HCT116 (cell line): ENCODE results near the gene THPO. TPM values are rescaled to one million over a fixed set of nuclear protein-coding genes. Genes with fewer than 3 reads are reported as not detected.

ENCODE experiments used
- ATAC-seq: fragments of 200-7000 bp; cut with Tn5 transposase; 2 replicates; pipeline ENCODE4 v1.9.1; 2020; ENCODE audit warnings: mild to moderate bottlenecking, moderate library complexity
- BruUV-seq: library from RNA; stranded (reverse); fragments of 400-500 nt; replicated peaks from 2 replicates; lab custom pipeline; 2021; lab: Mats Ljungman, UMichigan
- CTCF ChIA-PET: fragments of 300-600 bp; sonication (Branson Sonifier 250); formaldehyde crosslinking; loops from one replicate; lab custom pipeline; 2021; ENCODE audit warnings: antibody characterized with exemption; lab: Charles Lee
- POLR2A ChIA-PET: fragments of 300-600, 350-600 bp; sonication (Branson Sonifier 250); formaldehyde crosslinking; loops from one replicate; lab custom pipeline; 2021; ENCODE audit warnings: antibody characterized with exemption; lab: Charles Lee
- RAD21 ChIA-PET, 2 experiments: fragments of 300-600 bp; sonication (Branson Sonifier 250); formaldehyde crosslinking; loops; one replicate each; lab custom pipeline; 2023; ENCODE audit warnings: low total read pairs in 2 of 2; ENCODE audit not compliant: uncharacterized antibody in 2 of 2, unreplicated experiment in 2 of 2, low non-redundant PET in 1 of 2; lab: Charles Lee
- DNase-seq: peaks from one replicate; pipeline ENCODE4 v3.0.0-alpha.2; 2010; ENCODE audit warnings: low read depth, low spot score
- H2AFZ ChIP-seq: fragments of 200-600 bp; shearing (Covaris generic), sonication (generic); 2 replicates; pipeline ENCODE4 v1.6.1; 2017; ENCODE audit warnings: low read depth, mixed run types, mixed read lengths, antibody characterized with exemption, low read length; ENCODE audit not compliant: poor library complexity, severe bottlenecking
- H3K27ac ChIP-seq: 2 replicates; pipeline ENCODE4 v1.5.1; 2012; ENCODE audit warnings: low read depth, low read length
- H3K27me3 ChIP-seq: fragments of 200-600 bp; sonication (generic); 2 replicates; pipeline ENCODE4 v1.6.1; 2016; ENCODE audit warnings: mixed run types, low read length, mixed read lengths; ENCODE audit not compliant: insufficient read depth
- H3K36me3 ChIP-seq, 2 experiments: fragments of 200-500 bp in 1 of 2; fragments of 200-600 bp in 1 of 2; sonication (Bioruptor generic) in 1 of 2; sonication (generic) in 1 of 2; 2 replicates each; pipeline versions ENCODE4 v1.5.1 to v1.6.1; 2014 to 2016; ENCODE audit warnings: low read length in 2 of 2, inconsistent platforms in 1 of 2, mixed read lengths in 1 of 2, mixed run types in 1 of 2; ENCODE audit not compliant: insufficient read depth in 2 of 2, control insufficient read depth in 1 of 2
- H3K4me1 ChIP-seq, 2 experiments: fragments of 200-600 bp in 1 of 2; sonication (generic) in 1 of 2; 2 replicates each; pipeline versions ENCODE4 v1.5.1 to v1.6.1; 2012 to 2017; ENCODE audit warnings: low read length in 2 of 2, inconsistent platforms in 1 of 2, mild to moderate bottlenecking in 1 of 2, mixed read lengths in 1 of 2, mixed run types in 1 of 2, moderate library complexity in 1 of 2; ENCODE audit not compliant: insufficient read depth in 2 of 2, control insufficient read depth in 1 of 2
- H3K4me2 ChIP-seq: fragments of 200-600 bp; sonication (generic); 2 replicates; pipeline ENCODE4 v1.6.1; 2017; ENCODE audit warnings: mixed run types, low read length, mixed read lengths
- H3K4me3 ChIP-seq, 2 experiments: fragments of 200-600 bp in 1 of 2; sonication (generic) in 1 of 2; replicated peaks in 1 of 2; 2 replicates each; pipeline ENCODE4 v1.5.1; 2011 to 2016; ENCODE audit warnings: low read length in 2 of 2, control low read depth in 1 of 2, low read depth in 1 of 2, mild to moderate bottlenecking in 1 of 2, mixed read lengths in 1 of 2, mixed run types in 1 of 2
- H3K79me2 ChIP-seq: fragments of 200-600 bp; sonication (generic); 2 replicates; pipeline ENCODE4 v1.6.1; 2017; ENCODE audit warnings: mild to moderate bottlenecking, mixed run types, low read length, moderate library complexity, mixed read lengths; ENCODE audit not compliant: insufficient read depth
- H3K9ac ChIP-seq: fragments of 200-600 bp; sonication (generic); 2 replicates; pipeline ENCODE4 v1.6.1; 2016; ENCODE audit warnings: low read length, mixed read lengths
- H3K9me2 ChIP-seq: fragments of 200-600 bp; sonication (generic), shearing (Covaris generic); 2 replicates; pipeline ENCODE4 v1.6.1; 2017; ENCODE audit warnings: mixed run types, mild to moderate bottlenecking, moderate library complexity; ENCODE audit not compliant: insufficient read depth
- H3K9me3 ChIP-seq, 2 experiments: fragments of 200-500 bp in 1 of 2; fragments of 200-600 bp in 1 of 2; sonication (Bioruptor generic) in 1 of 2; sonication (generic) in 1 of 2; 2 replicates each; pipeline ENCODE4 v1.6.1; 2014 to 2017; ENCODE audit warnings: low read length in 2 of 2, mixed read lengths in 2 of 2, inconsistent platforms in 1 of 2, low read depth in 1 of 2, mild to moderate bottlenecking in 1 of 2, mixed run types in 1 of 2, moderate library complexity in 1 of 2; ENCODE audit not compliant: control insufficient read depth in 1 of 2, insufficient read depth in 1 of 2
- H4K20me1 ChIP-seq: fragments of 200-600 bp; sonication (generic), shearing (Covaris generic); 2 replicates; pipeline ENCODE4 v1.6.1; 2017; ENCODE audit warnings: mixed run types, mild to moderate bottlenecking, moderate library complexity; ENCODE audit not compliant: insufficient read depth
- CBX3 ChIP-seq: IDR thresholded peaks from 2 replicates; pipeline ENCODE4 v1.6.1; 2012; ENCODE audit warnings: low read depth
- CEBPB ChIP-seq: IDR thresholded peaks from 2 replicates; pipeline ENCODE4 v1.6.1; 2012; ENCODE audit warnings: low read depth
- EGR1 ChIP-seq: IDR thresholded peaks from 2 replicates; pipeline ENCODE4 v1.6.1; 2012; ENCODE audit warnings: low read depth
- ELF1 ChIP-seq: IDR thresholded peaks from 2 replicates; pipeline ENCODE4 v1.6.1; 2012; ENCODE audit warnings: low read depth, borderline replicate concordance
- EZH2phosphoT487 ChIP-seq: fragments of 200-600 bp; IDR thresholded peaks from 2 replicates; pipeline ENCODE4 v1.6.1; 2018; ENCODE audit warnings: antibody characterized with exemption, borderline replicate concordance
- FOSL1 ChIP-seq: IDR thresholded peaks from 2 replicates; pipeline ENCODE4 v1.6.1; 2012; ENCODE audit warnings: low read depth
- JUND ChIP-seq: IDR thresholded peaks from 2 replicates; pipeline ENCODE4 v1.6.1; 2012
- MAX ChIP-seq: IDR thresholded peaks from 2 replicates; pipeline ENCODE4 v1.6.1; 2012
- POLR2A ChIP-seq: IDR thresholded peaks from 2 replicates; pipeline ENCODE4 v1.7.0; 2011; ENCODE audit warnings: borderline replicate concordance; ENCODE audit not compliant: insufficient read depth, insufficient read length; ENCODE audit errors: extremely low read depth
- POLR2AphosphoS5 ChIP-seq: IDR thresholded peaks from 2 replicates; pipeline ENCODE4 v1.6.1; 2011; ENCODE audit warnings: mild to moderate bottlenecking, low read depth, low read length, moderate library complexity
- RAD21 ChIP-seq: IDR thresholded peaks from 2 replicates; pipeline ENCODE4 v1.6.1; 2012; ENCODE audit warnings: low read depth, mild to moderate bottlenecking
- REST ChIP-seq: IDR thresholded peaks from 2 replicates; pipeline ENCODE4 v1.6.1; 2012; ENCODE audit warnings: low read depth
- SIN3A ChIP-seq: IDR thresholded peaks from 2 replicates; pipeline ENCODE4 v1.6.1; 2012; ENCODE audit warnings: low read depth
- SRF ChIP-seq: IDR thresholded peaks from 2 replicates; pipeline ENCODE4 v1.6.1; 2012; ENCODE audit warnings: low read depth
- TCF7L2 ChIP-seq: IDR thresholded peaks from 2 replicates; pipeline ENCODE4 v1.7.0; 2011; ENCODE audit warnings: borderline replicate concordance, inconsistent platforms; ENCODE audit not compliant: insufficient read depth, insufficient read length; ENCODE audit errors: extremely low read depth
- YY1 ChIP-seq: IDR thresholded peaks from 2 replicates; pipeline ENCODE4 v1.6.1; 2011; ENCODE audit warnings: low read length, low read depth, moderate library complexity, mild to moderate bottlenecking; ENCODE audit not compliant: insufficient replicate concordance; ENCODE audit errors: extremely low read depth
- ZBTB33 ChIP-seq: IDR thresholded peaks from 2 replicates; pipeline ENCODE4 v1.6.1; 2011; ENCODE audit warnings: mild to moderate bottlenecking, low read length, moderate library complexity; ENCODE audit not compliant: insufficient replicate concordance; ENCODE audit errors: extremely low read depth
- ZFX ChIP-seq: fragments of 450-650 bp; IDR thresholded peaks from 2 replicates; pipeline ENCODE4 v1.6.1; 2017
- ZNF274 ChIP-seq: fragments of 200-500 bp; sonication (Bioruptor generic); IDR thresholded peaks from 2 replicates; pipeline ENCODE4 v1.6.1; 2014; ENCODE audit warnings: mild to moderate bottlenecking, low read depth, low read length, inconsistent platforms
- intact Hi-C: fragments of 100-400 bp; cut with micrococcal nuclease; formaldehyde crosslinking; loops from 2 replicates; pipeline ENCODE4 v1.10.0; 2022
- total RNA-seq: library from RNA; stranded (reverse); gene quantifications from one replicate; pipeline ENCODE4 v1.2.1, GENCODE V29; 2021; ENCODE audit not compliant: unreplicated experiment

The THPO gene
- total RNA-seq, 1 experiment from 2014 or later: not detected

GRCh38 chr3:184389935-184390528 is 12.0 kb upstream of the THPO start:
- no peaks in the 10 kb centered on the region for H4K20me1 ChIP-seq
- no peaks in the 10 kb centered on the region for H3K9me3 ChIP-seq
- CTCF ChIA-PET: no interaction called here
- intact Hi-C loops: no loop called here
- no peak overlapping the region for H3K4me2 ChIP-seq
- H3K79me2 ChIP-seq: no peaks in the 10 kb centered on the region
- TF ChIP-seq ZNF274: no peak
- TF ChIP-seq CBX3: no peak
- TF ChIP-seq EGR1: no peak
- no peak for TF ChIP-seq MAX
- TF ChIP-seq SIN3A: no peak
- TF ChIP-seq POLR2AphosphoS5: no peak
- TF ChIP-seq REST: no peak
- no peak for TF ChIP-seq ZFX
- no peak for TF ChIP-seq CEBPB
- TF ChIP-seq FOSL1: no peak
- TF ChIP-seq SRF: no peak
- TF ChIP-seq YY1: no peak
- no peak for TF ChIP-seq TCF7L2
- no peak for TF ChIP-seq ELF1
- no peak for TF ChIP-seq POLR2A
- no peak for TF ChIP-seq RAD21
- TF ChIP-seq ZBTB33: no peak
- TF ChIP-seq EZH2phosphoT487: no peak
- TF ChIP-seq JUND: no peak
- TF ChIP-seq, all 23 proteins: peak for 0
- no peak for ATAC-seq
- Histone ChIP-seq H3K4me3 (no peak overlapping the region), H3K36me3 (no peaks in the 10 kb centered on the region), H3K27me3 (no peaks in the 10 kb centered on the region), H2AFZ (no peak overlapping the region), H3K27ac (no peak overlapping the region), H3K9me2 (no peaks in the 10 kb centered on the region), H3K4me1 (no peaks in the 10 kb centered on the region), H3K9ac (no peak overlapping the region)
- no TSS peak for BruUV-seq
- ChIA-PET POLR2A (no interaction called here), RAD21 (no interaction called here)
- DNase-seq: no peak
